Rectal smooth muscle tissue (tissue), 1 donor: ENCODE data around the gene PC.
"Not testable (repeated sequence)": the region's sequence is repeated elsewhere in the genome, so short reads cannot be mapped to it uniquely, and the experiment has no call there.

Experiments used
- H3K27ac ChIP-seq: one replicate; pipeline ENCODE4 v1.7.0; 2013; ENCODE audit warnings: low read depth, low read length, inconsistent platforms
- H3K27me3 ChIP-seq: one replicate; pipeline ENCODE4 v1.7.0; 2013; ENCODE audit warnings: low read length; ENCODE audit not compliant: control insufficient read depth, insufficient read depth
- H3K36me3 ChIP-seq: one replicate; pipeline ENCODE4 v1.7.0; 2013; ENCODE audit warnings: low read length; ENCODE audit not compliant: control insufficient read depth, insufficient read depth
- H3K4me1 ChIP-seq: one replicate; pipeline ENCODE4 v1.7.0; 2013; ENCODE audit warnings: low read length; ENCODE audit not compliant: control insufficient read depth, insufficient read depth
- H3K4me3 ChIP-seq: one replicate; pipeline ENCODE4 v1.7.0; 2013; ENCODE audit warnings: low read length
- H3K9ac ChIP-seq: one replicate; pipeline ENCODE4 v1.7.0; 2013; ENCODE audit warnings: low read length

PC gene, protein sequence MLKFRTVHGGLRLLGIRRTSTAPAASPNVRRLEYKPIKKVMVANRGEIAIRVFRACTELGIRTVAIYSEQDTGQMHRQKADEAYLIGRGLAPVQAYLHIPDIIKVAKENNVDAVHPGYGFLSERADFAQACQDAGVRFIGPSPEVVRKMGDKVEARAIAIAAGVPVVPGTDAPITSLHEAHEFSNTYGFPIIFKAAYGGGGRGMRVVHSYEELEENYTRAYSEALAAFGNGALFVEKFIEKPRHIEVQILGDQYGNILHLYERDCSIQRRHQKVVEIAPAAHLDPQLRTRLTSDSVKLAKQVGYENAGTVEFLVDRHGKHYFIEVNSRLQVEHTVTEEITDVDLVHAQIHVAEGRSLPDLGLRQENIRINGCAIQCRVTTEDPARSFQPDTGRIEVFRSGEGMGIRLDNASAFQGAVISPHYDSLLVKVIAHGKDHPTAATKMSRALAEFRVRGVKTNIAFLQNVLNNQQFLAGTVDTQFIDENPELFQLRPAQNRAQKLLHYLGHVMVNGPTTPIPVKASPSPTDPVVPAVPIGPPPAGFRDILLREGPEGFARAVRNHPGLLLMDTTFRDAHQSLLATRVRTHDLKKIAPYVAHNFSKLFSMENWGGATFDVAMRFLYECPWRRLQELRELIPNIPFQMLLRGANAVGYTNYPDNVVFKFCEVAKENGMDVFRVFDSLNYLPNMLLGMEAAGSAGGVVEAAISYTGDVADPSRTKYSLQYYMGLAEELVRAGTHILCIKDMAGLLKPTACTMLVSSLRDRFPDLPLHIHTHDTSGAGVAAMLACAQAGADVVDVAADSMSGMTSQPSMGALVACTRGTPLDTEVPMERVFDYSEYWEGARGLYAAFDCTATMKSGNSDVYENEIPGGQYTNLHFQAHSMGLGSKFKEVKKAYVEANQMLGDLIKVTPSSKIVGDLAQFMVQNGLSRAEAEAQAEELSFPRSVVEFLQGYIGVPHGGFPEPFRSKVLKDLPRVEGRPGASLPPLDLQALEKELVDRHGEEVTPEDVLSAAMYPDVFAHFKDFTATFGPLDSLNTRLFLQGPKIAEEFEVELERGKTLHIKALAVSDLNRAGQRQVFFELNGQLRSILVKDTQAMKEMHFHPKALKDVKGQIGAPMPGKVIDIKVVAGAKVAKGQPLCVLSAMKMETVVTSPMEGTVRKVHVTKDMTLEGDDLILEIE

DNA sequence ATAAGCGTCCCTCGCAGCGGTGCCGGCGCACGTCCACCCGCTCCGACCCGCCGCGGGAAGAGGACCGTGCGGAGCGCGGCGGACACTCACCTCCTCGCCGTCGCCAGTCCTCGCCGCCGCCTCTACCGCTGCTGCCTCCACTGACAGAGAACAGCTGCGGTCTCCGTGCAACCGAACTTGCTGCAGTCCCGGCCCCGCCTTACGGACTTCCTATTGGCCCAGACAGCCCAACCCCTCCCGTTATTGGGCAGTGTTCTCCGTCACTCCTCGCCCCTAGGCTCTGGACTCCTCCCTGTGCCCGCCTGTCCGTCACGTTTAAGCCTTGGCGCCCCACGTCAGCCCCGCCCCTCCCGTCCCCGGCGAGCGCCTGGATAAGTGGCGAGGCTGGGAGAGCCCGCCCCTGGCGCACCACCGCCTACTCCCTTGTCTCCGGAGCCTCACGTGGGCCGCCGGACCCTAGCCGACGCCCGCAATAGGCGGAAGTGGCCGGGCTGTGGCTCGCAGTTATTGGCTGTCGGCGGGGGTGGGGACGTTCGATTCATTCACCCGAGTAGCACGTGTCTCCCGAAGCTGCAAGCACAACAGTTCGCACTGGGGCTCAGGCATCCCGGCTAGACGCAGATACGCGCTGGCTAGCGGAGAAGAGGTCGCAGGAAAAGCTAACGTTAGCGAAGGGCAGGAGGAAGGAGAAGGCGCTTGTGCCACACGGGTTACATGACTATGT is at the start of gene PC:
Gene PC, minus strand, starts transcription at position 152 of the 724 bp plus-strand sequence. CDS start 86,224 bp downstream, outside the sequence.
- Histone ChIP-seq H3K4me3 (peak within 1 kb of the TSS; percentile 80), H3K27me3 (no peaks in the 10 kb centered on the region), H3K9ac (no peak within 1 kb of the TSS), H3K27ac (peak within 1 kb of the TSS; percentile 53), H3K4me1 (peaks cover 3% of the 10 kb centered on the region), H3K36me3 (no peaks in the 10 kb centered on the region)

DNA sequence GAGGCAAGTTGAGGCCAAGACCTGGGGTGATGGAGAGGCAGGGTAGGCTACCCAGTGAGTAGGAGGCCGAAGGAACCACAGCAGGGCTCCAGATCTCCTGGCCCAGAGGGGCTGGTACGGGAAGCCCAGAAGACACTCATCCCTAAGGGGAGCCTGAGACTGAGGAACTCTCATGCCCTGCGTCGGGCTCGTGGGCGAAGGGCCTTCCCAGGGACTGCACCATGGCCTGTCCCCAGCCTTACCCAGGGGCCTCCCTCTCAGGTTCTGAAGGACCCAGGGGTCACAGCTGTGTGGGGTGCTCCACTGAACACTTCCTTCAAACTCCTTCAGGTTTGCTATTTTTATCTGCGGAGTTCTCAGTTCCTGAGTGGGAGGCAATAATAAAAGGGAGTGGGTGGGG is 48.9 kb upstream of the PC start:
- Histone ChIP-seq H3K4me3 (no peak overlapping the region), H3K36me3 (no peaks in the 10 kb centered on the region), H3K9ac (no peak overlapping the region), H3K27ac (no peak overlapping the region), H3K27me3 (no peaks in the 10 kb centered on the region), H3K4me1 (no peaks in the 10 kb centered on the region)

DNA sequence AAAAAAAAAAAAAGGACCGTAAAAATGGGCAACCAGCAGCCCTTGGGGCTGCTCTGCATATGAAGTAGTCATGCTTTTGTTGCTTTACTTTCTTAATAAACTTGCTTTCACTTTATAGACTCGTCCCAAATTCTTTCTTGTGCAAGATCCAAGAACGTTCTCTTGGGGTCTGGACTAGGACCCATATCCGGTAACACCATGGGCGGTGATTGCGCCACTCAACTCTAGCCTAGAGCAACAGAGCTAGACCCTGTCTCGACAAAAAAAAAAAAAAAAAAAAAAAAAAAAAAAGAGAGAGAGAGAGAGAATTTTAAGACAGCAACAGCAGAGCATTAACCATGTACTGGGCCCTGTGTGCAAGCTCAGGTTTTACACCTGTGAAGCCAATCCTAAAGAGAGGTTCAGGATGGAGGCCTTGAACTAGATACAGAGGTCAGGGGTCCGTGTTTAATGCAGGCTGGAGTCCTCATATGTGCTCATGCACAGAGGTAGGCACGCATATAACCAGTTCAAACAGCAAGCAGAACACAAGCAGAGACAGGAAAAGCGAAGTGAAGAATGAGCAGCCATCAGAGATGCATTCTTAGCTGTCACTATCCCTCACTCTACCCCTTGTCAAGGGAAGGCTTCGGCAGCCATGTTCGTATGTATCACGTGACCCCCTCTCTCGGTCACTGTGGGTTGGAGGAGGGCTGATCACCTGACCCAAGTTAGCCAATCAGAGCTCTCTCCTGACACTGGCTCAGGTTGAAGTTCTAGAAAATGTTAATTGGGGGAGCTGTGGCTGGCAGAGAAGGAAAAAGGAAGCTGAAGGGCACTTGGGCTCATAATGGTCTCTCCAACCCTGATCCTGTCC is 48.1 kb upstream of the PC start:
- Histone ChIP-seq H3K4me3 (no peak overlapping the region), H3K27me3 (no peaks in the 10 kb centered on the region), H3K36me3 (no peaks in the 10 kb centered on the region), H3K4me1 (no peaks in the 10 kb centered on the region), H3K9ac (no peak overlapping the region), H3K27ac (no peak overlapping the region)

DNA sequence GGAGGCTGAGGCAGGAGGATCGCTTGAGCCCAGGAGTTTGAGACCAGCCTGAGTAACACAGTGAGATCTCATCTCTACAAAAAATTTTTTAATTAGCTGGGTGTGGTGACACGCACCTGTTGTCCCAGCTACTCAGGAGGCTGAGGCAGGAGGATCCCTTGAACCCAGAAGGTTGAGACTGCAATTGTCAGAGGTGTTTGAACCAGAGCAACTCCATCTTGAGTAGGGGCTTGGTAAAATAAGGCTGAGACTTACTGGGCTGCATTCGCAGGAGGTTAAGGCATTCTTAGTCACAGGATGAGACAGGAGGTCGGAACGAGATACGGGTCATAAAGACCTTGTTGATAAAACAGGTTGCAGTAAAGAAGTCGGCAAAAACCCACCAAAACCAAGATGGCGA is 47.0 kb upstream of the PC start:
- not testable (repeated sequence) for H3K27me3 ChIP-seq, H3K27ac ChIP-seq, H3K36me3 ChIP-seq, H3K4me1 ChIP-seq, H3K4me3 ChIP-seq, H3K9ac ChIP-seq

GRCh38 chr11:67002921-67003411 is 44.8 kb upstream of the PC start:
- H3K4me1 ChIP-seq = no peaks in the 10 kb centered on the region
- no peak overlapping the region for H3K4me3 ChIP-seq
- H3K36me3 ChIP-seq = no peaks in the 10 kb centered on the region
- no peak overlapping the region for H3K27ac ChIP-seq
- H3K9ac ChIP-seq = no peak overlapping the region
- H3K27me3 ChIP-seq = no peaks in the 10 kb centered on the region

- Histone ChIP-seq H3K27me3 (no peaks in the 10 kb centered on the region), H3K4me3 (no peak overlapping the region), H3K36me3 (no peaks in the 10 kb centered on the region), H3K27ac (no peak overlapping the region), H3K4me1 (no peaks in the 10 kb centered on the region), H3K9ac (no peak overlapping the region)
Observed at GRCh38 chr11:67002297-67002913, 44.2 kb upstream of the PC start.

GRCh38 chr11:67001332-67001731 is 43.1 kb upstream of the PC start:
- Histone ChIP-seq H3K36me3 (no peaks in the 10 kb centered on the region), H3K4me3 (no peak overlapping the region), H3K4me1 (no peaks in the 10 kb centered on the region), H3K27me3 (no peaks in the 10 kb centered on the region), H3K27ac (no peak overlapping the region), H3K9ac (no peak overlapping the region)

- no peaks in the 10 kb centered on the region for H3K36me3 ChIP-seq
- no peaks in the 10 kb centered on the region for H3K4me1 ChIP-seq
- H3K9ac ChIP-seq = no peak overlapping the region
- H3K27ac ChIP-seq = no peak overlapping the region
- H3K27me3 ChIP-seq = no peaks in the 10 kb centered on the region
- H3K4me3 ChIP-seq = no peak overlapping the region
Observed at GRCh38 chr11:66999555-66999954, 41.4 kb upstream of the PC start.

GRCh38 chr11:66996609-66997273 is 38.6 kb upstream of the PC start:
- no peak overlapping the region for H3K4me3 ChIP-seq
- H3K27ac ChIP-seq = no peak overlapping the region
- no peak overlapping the region for H3K9ac ChIP-seq
- H3K27me3 ChIP-seq = no peaks in the 10 kb centered on the region
- no peaks in the 10 kb centered on the region for H3K4me1 ChIP-seq
- no peaks in the 10 kb centered on the region for H3K36me3 ChIP-seq

GRCh38 chr11:66992041-66992440 is 33.9 kb upstream of the PC start:
- no peaks in the 10 kb centered on the region for H3K27me3 ChIP-seq
- H3K4me3 ChIP-seq = no peak overlapping the region
- no peaks in the 10 kb centered on the region for H3K4me1 ChIP-seq
- H3K36me3 ChIP-seq = no peaks in the 10 kb centered on the region
- no peak overlapping the region for H3K27ac ChIP-seq
- no peak overlapping the region for H3K9ac ChIP-seq
